Stimulated activated CD4-positive, alpha-beta T cell treated with anti-CD3 and anti-CD28 coated beads, Interleukin-4, amount 100 ng/mL, for 1 hour (primary cell): ENCODE measurements around the gene ARHGAP22.

ENCODE experiments used
- DNase-seq: peaks from one replicate; pipeline ENCODE4 v3.0.0-alpha.2; 2020

The ARHGAP22 gene

GRCh38 chr10:48508791-48509772 is 95.8 kb downstream of the ARHGAP22 start:
- no peak for DNase-seq

GRCh38 chr10:48507933-48508790 is 96.7 kb downstream of the ARHGAP22 start:
- no peak for DNase-seq

GRCh38 chr10:48507494-48507893 is 97.4 kb downstream of the ARHGAP22 start:
- no peak for DNase-seq

- no peak for DNase-seq
Measured at GRCh38 chr10:48506147-48506917, 98.5 kb downstream of the ARHGAP22 start.

- no peak for DNase-seq
Measured at GRCh38 chr10:48505394-48506112, 99.3 kb downstream of the ARHGAP22 start.

- DNase-seq: no peak
Measured at GRCh38 chr10:48504141-48504885, 100.6 kb downstream of the ARHGAP22 start.

- DNase-seq: no peak
Measured at GRCh38 chr10:48503293-48503911, 101.5 kb downstream of the ARHGAP22 start.

GRCh38 chr10:48502791-48503190 is 102.1 kb downstream of the ARHGAP22 start:
- no peak for DNase-seq

GRCh38 chr10:48501787-48502771 is 102.8 kb downstream of the ARHGAP22 start:
- DNase-seq: no peak

- DNase-seq: no peak
Measured at GRCh38 chr10:48501226-48501625, 103.6 kb downstream of the ARHGAP22 start.

GRCh38 chr10:48500771-48501170 is 104.1 kb downstream of the ARHGAP22 start:
- DNase-seq: no peak

- DNase-seq: no peak
Measured at GRCh38 chr10:48498940-48499510, 105.8 kb downstream of the ARHGAP22 start.

- DNase-seq: no peak
Measured at GRCh38 chr10:48497780-48498770, 106.8 kb downstream of the ARHGAP22 start.

- DNase-seq: no peak
Measured at GRCh38 chr10:48496831-48497779, 107.8 kb downstream of the ARHGAP22 start.

GRCh38 chr10:48496105-48496830 is 108.6 kb downstream of the ARHGAP22 start:
- DNase-seq: no peak
